Liver (tissue), 3 donors: ENCODE data around the gene CHN2.

Experiments used
- CTCF ChIP-seq: fragments of 150-350 bp; IDR thresholded peaks from 2 replicates; pipeline ENCODE4 v1.5.1; 2017; ENCODE audit warnings: improper control_type of control experiment, low read depth, low read length; ENCODE audit not compliant: missing input control
- GABPA ChIP-seq, 2 donors: IDR thresholded peaks in 1 of 2; conservative IDR thresholded peaks in 1 of 2; 2 replicates each; pipeline ENCODE4 v1.6.1; 2016; ENCODE audit warnings: antibody characterized with exemption in 2 of 2, mild to moderate bottlenecking in 1 of 2, moderate library complexity in 1 of 2
- HNF4A ChIP-seq, 2 donors: conservative IDR thresholded peaks; 2 replicates each; pipeline ENCODE4 v1.6.1; 2016; ENCODE audit warnings: antibody characterized with exemption in 2 of 2, mild to moderate bottlenecking in 2 of 2
- REST ChIP-seq: IDR thresholded peaks from 2 replicates; pipeline ENCODE4 v1.6.1; 2016; ENCODE audit warnings: antibody characterized with exemption, mild to moderate bottlenecking
- donor health status: healthy.
- donor health status: healthy.

- TF ChIP-seq REST = peak; percentile 57
- no peak for TF ChIP-seq CTCF
- TF ChIP-seq GABPA (IDR thresholded peaks at IDR 0.05 in 1 of 2, conservative IDR thresholded peaks at IDR 0.05 in 1 of 2) = no peak
- TF ChIP-seq HNF4A (conservative IDR thresholded peaks at IDR 0.05) = peak; percentile 97
These were observed 36.3 kb downstream of the CHN2 start for GRCh38 chr7:29230871-29231345.
